Neutrophil (primary cell): Measurements from ENCODE around the gene RHOT1.

Experiments used
- H3K27ac ChIP-seq: fragments of 200-600 bp; sonication (generic); 2 replicates; pipeline ENCODE4 v1.5.1; 2016; ENCODE audit warnings: mild to moderate bottlenecking, moderate library complexity
- H3K27me3 ChIP-seq: fragments of 200-600 bp; sonication (generic); 2 replicates; pipeline ENCODE4 v1.6.0; 2016; ENCODE audit warnings: mild to moderate bottlenecking
- H3K36me3 ChIP-seq: fragments of 200-600 bp; sonication (generic); 2 replicates; pipeline ENCODE4 v1.5.1; 2017
- H3K4me1 ChIP-seq, 2 experiments: fragments of 200-600 bp in 1 of 2; sonication (generic) in 1 of 2; 1 replicate in 1 of 2; 2 replicates in 1 of 2; pipeline versions ENCODE4 v1.5.1 to v1.6.1; 2013 to 2016; ENCODE audit warnings: low read depth in 1 of 2, low read length in 1 of 2, mild to moderate bottlenecking in 1 of 2, moderate library complexity in 1 of 2; ENCODE audit not compliant: control insufficient read depth in 1 of 2, insufficient read depth in 1 of 2
- H3K4me3 ChIP-seq, 2 experiments: fragments of 200-600 bp in 1 of 2; sonication (generic) in 1 of 2; 1 replicate in 1 of 2; 2 replicates in 1 of 2; pipeline ENCODE4 v1.5.1; 2013 to 2016; ENCODE audit warnings: low read depth in 1 of 2, low read length in 1 of 2, mild to moderate bottlenecking in 1 of 2, moderate library complexity in 1 of 2
- H3K9me3 ChIP-seq: fragments of 200-600 bp; sonication (generic); 2 replicates; pipeline ENCODE4 v1.5.1; 2016
- CTCF ChIP-seq: fragments of 200-600 bp; sonication (generic); IDR thresholded peaks from 2 replicates; pipeline ENCODE4 v1.5.1; 2016; ENCODE audit warnings: antibody characterized with exemption

The RHOT1 gene

DNA sequence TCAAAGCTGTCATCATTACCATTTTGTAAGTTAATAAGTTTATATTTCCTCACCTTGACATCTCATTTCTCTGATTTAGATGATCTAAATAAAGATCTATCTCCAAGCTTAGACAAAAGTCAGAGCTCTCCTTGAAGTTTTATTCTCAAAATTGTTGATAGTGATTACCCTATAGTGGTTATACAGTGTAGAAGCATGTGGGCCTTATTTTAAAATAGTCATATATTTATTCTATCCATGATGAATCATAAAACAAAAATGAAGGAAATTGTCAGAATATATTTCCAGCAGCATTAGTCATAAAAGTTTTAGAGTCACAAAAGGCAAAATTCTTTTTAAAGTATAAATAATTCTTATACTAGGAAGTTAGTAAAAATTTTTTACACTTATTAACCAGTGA, 49.0 kb downstream of the RHOT1 start:
- Histone ChIP-seq H3K9me3 (no peaks in the 10 kb centered on the region), H3K36me3 (peaks cover 74% of the 10 kb centered on the region), H3K27me3 (no peaks in the 10 kb centered on the region), H3K27ac (no peak overlapping the region), H3K4me1 (no peaks in the 10 kb centered on the region), H3K4me3 (no peak overlapping the region)
- TF ChIP-seq CTCF, result no peak

DNA sequence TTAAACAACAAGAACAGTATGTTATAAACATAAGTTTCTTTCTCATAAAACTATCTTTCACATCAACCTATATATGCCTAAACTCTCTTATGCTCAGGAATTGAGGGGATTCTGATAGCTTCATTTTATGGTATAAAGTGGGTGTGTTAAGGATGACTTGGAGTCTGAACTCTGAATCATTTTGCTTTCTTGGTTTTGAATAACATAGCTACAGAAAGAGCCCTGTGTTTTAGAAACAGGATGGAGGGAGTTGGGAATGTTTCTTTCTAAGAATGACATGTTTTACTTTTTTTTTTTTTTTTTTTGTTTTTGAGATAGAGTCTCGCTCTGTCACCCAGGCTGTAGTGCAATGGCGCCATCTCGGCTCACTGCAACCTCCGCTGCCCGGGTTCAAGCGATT, 50.1 kb downstream of the RHOT1 start:
- Histone ChIP-seq H3K27me3 (no peaks in the 10 kb centered on the region), H3K4me3 (no peak overlapping the region), H3K27ac (no peak overlapping the region), H3K36me3 (peaks cover 74% of the 10 kb centered on the region), H3K4me1 (no peaks in the 10 kb centered on the region), H3K9me3 (no peaks in the 10 kb centered on the region)
- no peak for TF ChIP-seq CTCF

DNA sequence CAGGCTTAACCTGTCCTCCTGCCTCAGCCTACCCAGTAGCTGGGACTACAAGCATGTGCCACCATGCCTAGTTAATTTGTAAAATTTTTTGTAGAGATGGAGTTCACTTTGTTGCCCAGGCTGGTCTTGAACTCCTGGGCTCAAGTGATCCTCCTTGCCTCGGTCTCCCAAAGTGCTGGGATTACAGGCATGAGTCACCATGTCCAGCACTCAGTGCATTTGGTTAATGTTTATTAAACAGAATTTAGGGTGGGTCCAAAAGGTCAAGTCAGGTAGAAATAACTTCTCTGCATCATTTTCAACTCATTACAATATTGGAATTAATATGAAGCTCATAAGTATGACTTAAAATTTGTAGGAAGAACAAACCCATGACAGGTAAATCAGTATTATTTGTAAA, 55.7 kb downstream of the RHOT1 start:
- H3K27ac ChIP-seq, result no peak overlapping the region
- H3K27me3 ChIP-seq, result no peaks in the 10 kb centered on the region
- H3K4me3 ChIP-seq, result no peak overlapping the region
- no peak for TF ChIP-seq CTCF
- H3K36me3 ChIP-seq, result peaks cover 95% of the 10 kb centered on the region
- H3K4me1 ChIP-seq, result no peaks in the 10 kb centered on the region
- H3K9me3 ChIP-seq, result no peaks in the 10 kb centered on the region

DNA sequence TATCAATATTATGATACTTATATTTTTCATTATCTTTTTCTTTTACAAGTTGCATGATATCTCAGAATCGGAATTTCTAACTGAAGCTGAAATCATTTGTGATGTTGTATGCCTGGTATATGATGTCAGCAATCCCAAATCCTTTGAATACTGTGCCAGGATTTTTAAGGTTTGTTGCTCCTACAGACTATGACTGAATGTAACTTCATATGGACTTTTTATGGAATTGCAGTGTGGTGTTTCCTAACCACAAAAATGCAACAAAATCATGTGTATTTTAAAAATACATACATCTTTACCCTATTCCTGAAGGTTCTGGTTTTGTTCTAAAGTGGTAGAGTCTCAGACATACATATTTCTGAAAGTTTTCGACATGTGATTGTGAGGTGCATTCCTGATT, 64.6 kb downstream of the RHOT1 start:
- no peaks in the 10 kb centered on the region for H3K4me1 ChIP-seq
- no peaks in the 10 kb centered on the region for H3K27me3 ChIP-seq
- H3K36me3 ChIP-seq, result peaks cover 91% of the 10 kb centered on the region
- TF ChIP-seq CTCF, result no peak
- no peak overlapping the region for H3K4me3 ChIP-seq
- no peaks in the 10 kb centered on the region for H3K9me3 ChIP-seq
- H3K27ac ChIP-seq, result no peak overlapping the region

- Histone ChIP-seq H3K27me3 (no peaks in the 10 kb centered on the region), H3K36me3 (peaks cover 90% of the 10 kb centered on the region)
- TF ChIP-seq CTCF, result no peak
Observed at GRCh38 chr17:32208436-32208835, 66.1 kb downstream of the RHOT1 start.

GRCh38 chr17:32209608-32210007, 67.3 kb downstream of the RHOT1 start:
- Histone ChIP-seq H3K4me3 (no peak overlapping the region), H3K27me3 (no peaks in the 10 kb centered on the region), H3K4me1 (no peaks in the 10 kb centered on the region), H3K27ac (no peak overlapping the region), H3K9me3 (no peaks in the 10 kb centered on the region), H3K36me3 (peaks cover 91% of the 10 kb centered on the region)
- TF ChIP-seq CTCF, result no peak

More at GRCh38 chr17:32208436-32208835, 66.1 kb downstream of the RHOT1 start:
- Histone ChIP-seq H3K4me3 (no peak overlapping the region), H3K9me3 (no peaks in the 10 kb centered on the region), H3K27ac (no peak overlapping the region), H3K4me1 (no peaks in the 10 kb centered on the region)
